CD4-positive, alpha-beta T cell (primary cell): ENCODE results near the gene VWC2L. TPM values are rescaled to one million over a fixed set of nuclear protein-coding genes. Genes with fewer than 3 reads are reported as not detected.

Experiments
- ATAC-seq: fragments of 200-7000 bp; cut with Tn5 transposase; one replicate; pipeline ENCODE4 v1.10.0; 2022; ENCODE audit warnings: mild to moderate bottlenecking; ENCODE audit not compliant: poor library complexity
- CTCF ChIA-PET: fragments of 350-600 bp; sonication (Branson Sonifier 250); formaldehyde crosslinking; loops from one replicate; lab custom pipeline; 2021; ENCODE audit warnings: antibody characterized with exemption, inconsistent platforms; lab: Charles Lee
- POLR2A ChIA-PET: fragments of 350-600 bp; sonication (Branson Sonifier 250); formaldehyde crosslinking; loops from one replicate; lab custom pipeline; 2021; ENCODE audit warnings: antibody characterized with exemption, inconsistent platforms; lab: Charles Lee
- DNase-seq, 14 experiments: peaks; one replicate each; pipeline ENCODE4 v3.0.0-alpha.2; 2013 to 2020; ENCODE audit warnings: mixed read lengths in 2 of 14
- H3K27ac ChIP-seq, 2 donors: one replicate each; pipeline versions ENCODE4 v1.5.1 to v1.7.0; 2013; ENCODE audit warnings: low read length in 2 of 2, low read depth in 1 of 2, mild to moderate bottlenecking in 1 of 2
- H3K27me3 ChIP-seq, 2 experiments: 1 replicate in 1 of 2; 2 replicates in 1 of 2; pipeline versions ENCODE4 v1.6.1 to v1.7.0; 2013; ENCODE audit warnings: low read length in 2 of 2, control low read depth in 1 of 2, mild to moderate bottlenecking in 1 of 2, moderate library complexity in 1 of 2; ENCODE audit not compliant: insufficient read depth in 2 of 2, control insufficient read depth in 1 of 2
- H3K36me3 ChIP-seq: one replicate; pipeline ENCODE4 v1.6.1; 2013; ENCODE audit warnings: low read length, control low read depth; ENCODE audit not compliant: insufficient read depth
- H3K4me1 ChIP-seq: one replicate; pipeline ENCODE4 v1.6.1; 2013; ENCODE audit warnings: low read length, control low read depth; ENCODE audit not compliant: insufficient read depth
- H3K4me3 ChIP-seq: one replicate; pipeline ENCODE4 v1.5.1; 2013; ENCODE audit warnings: mild to moderate bottlenecking, low read length, moderate library complexity
- H3K9me3 ChIP-seq, 2 experiments: 1 replicate in 1 of 2; 2 replicates in 1 of 2; pipeline versions ENCODE4 v1.6.1 to v1.7.0; 2013; ENCODE audit warnings: low read length in 2 of 2, mild to moderate bottlenecking in 2 of 2, control low read depth in 1 of 2, moderate library complexity in 1 of 2; ENCODE audit not compliant: control insufficient read depth in 1 of 2, insufficient read depth in 1 of 2
- H3K27ac Mint-ChIP-seq: one replicate; pipeline ENCODE4 v1.8.0; 2020; ENCODE audit warnings: mixed read lengths
- H3K27me3 Mint-ChIP-seq: one replicate; pipeline ENCODE4 v1.8.0; 2021; ENCODE audit warnings: mixed read lengths
- H3K36me3 Mint-ChIP-seq: one replicate; pipeline ENCODE4 v1.8.0; 2021; ENCODE audit warnings: low read depth, mixed read lengths
- H3K4me1 Mint-ChIP-seq: one replicate; pipeline ENCODE4 v1.8.0; 2021; ENCODE audit warnings: low read depth, mixed read lengths
- H3K4me3 Mint-ChIP-seq: one replicate; pipeline ENCODE4 v1.8.0; 2020; ENCODE audit warnings: mild to moderate bottlenecking, mixed read lengths
- H3K9me3 Mint-ChIP-seq: one replicate; pipeline ENCODE4 v1.8.0; 2020; ENCODE audit warnings: mixed read lengths
- CTCF ChIP-seq: fragments of 200-600 bp; IDR thresholded peaks from one replicate; pipeline ENCODE4 v1.8.0; 2022; ENCODE audit warnings: antibody characterized with exemption, mild to moderate bottlenecking
- intact Hi-C, 2 experiments: fragments of 100-400 bp; cut with DNase I in 1 of 2; cut with micrococcal nuclease in 1 of 2; formaldehyde crosslinking; loops; one replicate each; pipeline versions ENCODE4 v1.15.1 to v1.9.0; 2023 to 2025; cut with DNase I, micrococcal nuclease
- total RNA-seq, 174 experiments: library from RNA in 2 of 174; stranded (reverse) in 2 of 174; gene quantifications; one replicate each; pipeline ENCODE4 v1.2.3 and lab custom pipeline; 2021 to 2026

Gene VWC2L
- total RNA-seq, 2 experiments from 2014 or later: not detected

DNA sequence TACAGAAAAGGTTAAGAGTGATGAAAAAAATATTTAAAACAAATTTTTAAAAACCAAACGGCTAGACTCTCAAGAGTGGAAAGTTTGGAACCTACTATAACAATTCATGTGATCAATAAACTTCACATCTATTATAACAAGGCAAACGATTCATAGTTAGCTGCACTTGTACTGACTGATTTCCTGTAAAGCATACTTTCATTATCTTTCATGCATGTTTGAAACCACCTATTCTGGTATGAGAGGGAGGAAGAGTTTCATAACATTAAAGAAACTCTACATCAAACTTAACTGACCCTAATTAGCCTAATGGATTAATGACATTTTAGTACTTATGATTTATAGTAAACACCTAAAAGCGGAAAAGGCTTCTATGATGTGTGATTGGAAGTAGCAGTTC is 43.7 kb upstream of the VWC2L start:
- Mint-ChIP-seq H3K4me1 (no peaks in the 10 kb centered on the region), H3K4me3 (no peak overlapping the region), H3K27ac (no peak overlapping the region), H3K9me3 (no peaks in the 10 kb centered on the region), H3K27me3 (no peaks in the 10 kb centered on the region), H3K36me3 (no peaks in the 10 kb centered on the region)
- H3K9me3 ChIP-seq: no peaks in the 10 kb centered on the region
- no peak for TF ChIP-seq CTCF
- H3K36me3 ChIP-seq: no peaks in the 10 kb centered on the region
- no peak overlapping the region for H3K4me3 ChIP-seq
- H3K4me1 ChIP-seq: no peaks in the 10 kb centered on the region
- no peak for DNase-seq
- ATAC-seq: no peak
- no peak overlapping the region for H3K27ac ChIP-seq
- POLR2A ChIA-PET: no interaction called here
- intact Hi-C loops: no loop called here
- H3K27me3 ChIP-seq: no peaks in the 10 kb centered on the region
- CTCF ChIA-PET: no interaction called here

DNA sequence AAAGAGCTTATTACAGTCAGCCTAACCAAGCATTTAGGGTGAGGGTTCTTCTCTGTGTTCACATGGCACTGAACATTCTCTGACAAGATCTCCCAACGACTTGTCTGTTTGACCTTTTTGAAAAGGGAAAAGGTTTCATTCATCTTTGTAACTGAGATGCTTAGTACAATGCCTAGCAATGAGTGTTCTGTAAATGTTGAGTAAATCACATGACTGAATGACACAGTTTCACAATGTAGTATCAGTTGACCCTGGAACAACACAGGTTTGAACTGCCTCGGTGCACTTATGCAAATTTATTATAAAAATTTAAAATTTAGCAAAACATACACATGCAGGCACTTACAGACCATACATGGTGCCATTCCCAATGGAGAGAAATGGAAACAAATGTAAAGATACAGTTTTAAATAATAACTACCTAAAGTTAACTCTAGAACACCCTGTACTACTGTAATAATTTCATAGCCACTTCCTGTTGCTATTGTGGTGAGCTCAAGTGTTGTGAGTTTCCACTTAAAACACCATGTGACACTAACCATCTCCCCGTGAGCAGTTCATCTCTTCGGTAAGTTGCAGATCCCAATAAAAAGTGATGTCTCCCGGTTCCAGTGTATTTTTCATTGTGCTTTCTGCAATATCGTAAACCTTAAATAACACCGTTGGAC is 34.1 kb upstream of the VWC2L start:
- no peaks in the 10 kb centered on the region for H3K36me3 ChIP-seq
- no peaks in the 10 kb centered on the region for H3K4me1 ChIP-seq
- no peaks in the 10 kb centered on the region for H3K27me3 ChIP-seq
- no peak overlapping the region for H3K27ac ChIP-seq
- Mint-ChIP-seq H3K4me1 (no peaks in the 10 kb centered on the region), H3K27me3 (no peaks in the 10 kb centered on the region), H3K9me3 (no peaks in the 10 kb centered on the region), H3K4me3 (no peak overlapping the region), H3K36me3 (no peaks in the 10 kb centered on the region), H3K27ac (no peak overlapping the region)
- DNase-seq (no peak), ATAC-seq (no peak)
- intact Hi-C loops: no loop called here
- no peaks in the 10 kb centered on the region for H3K9me3 ChIP-seq
- CTCF ChIA-PET: no interaction called here
- no peak overlapping the region for H3K4me3 ChIP-seq
- POLR2A ChIA-PET: no interaction called here
- no peak for TF ChIP-seq CTCF

GRCh38 chr2:214377286-214377624 is 33.6 kb upstream of the VWC2L start:
- Mint-ChIP-seq H3K27ac (no peak overlapping the region), H3K27me3 (no peaks in the 10 kb centered on the region), H3K4me1 (no peaks in the 10 kb centered on the region), H3K36me3 (no peaks in the 10 kb centered on the region), H3K4me3 (no peak overlapping the region), H3K9me3 (no peaks in the 10 kb centered on the region)
- H3K36me3 ChIP-seq: no peaks in the 10 kb centered on the region
- no peak for ATAC-seq
- H3K27me3 ChIP-seq: no peaks in the 10 kb centered on the region
- H3K9me3 ChIP-seq: no peaks in the 10 kb centered on the region
- no peak for DNase-seq
- no peak overlapping the region for H3K27ac ChIP-seq
- no peak for TF ChIP-seq CTCF
- intact Hi-C loops: no loop called here
- CTCF ChIA-PET: no interaction called here
- POLR2A ChIA-PET: no interaction called here
- no peaks in the 10 kb centered on the region for H3K4me1 ChIP-seq
- H3K4me3 ChIP-seq: no peak overlapping the region
